Cardiac muscle cell (in vitro differentiated cells and primary cell): ENCODE measurements around the gene AXL. TPM values are rescaled to one million over a fixed set of nuclear protein-coding genes. Genes with fewer than 3 reads are reported as not detected.

Source experiments
- DNase-seq, 2 donors: peaks; one replicate each; pipeline versions ENCODE4 v3.0.0 to v3.0.0-alpha.2; 2010 to 2017; ENCODE audit warnings: low read depth in 1 of 2, low spot score in 1 of 2
- H3K27ac ChIP-seq: fragments of 200-600 bp; sonication (generic); 2 replicates; pipeline ENCODE4 v1.5.1; 2016
- H3K27me3 ChIP-seq: fragments of 200-600 bp; sonication (generic); 2 replicates; pipeline ENCODE4 v1.6.0; 2016; ENCODE audit warnings: control low read depth
- H3K36me3 ChIP-seq: fragments of 200-600 bp; sonication (generic); 2 replicates; pipeline ENCODE4 v1.5.1; 2016; ENCODE audit warnings: control low read depth
- H3K4me1 ChIP-seq: fragments of 200-600 bp; sonication (generic); 2 replicates; pipeline ENCODE4 v1.8.1; 2017; ENCODE audit warnings: low read depth, mild to moderate bottlenecking, mixed run types
- H3K4me3 ChIP-seq: fragments of 200-600 bp; sonication (generic); 2 replicates; pipeline ENCODE4 v1.5.1; 2016; ENCODE audit warnings: mild to moderate bottlenecking
- H3K9me3 ChIP-seq: fragments of 200-600 bp; sonication (generic); 2 replicates; pipeline ENCODE4 v1.5.1; 2017; ENCODE audit warnings: low read depth, mild to moderate bottlenecking, control low read depth
- polyA plus RNA-seq: library from polyadenylated mRNA; unstranded; fragments of >200 nt; fragmentation: Nextera tagmentation; extraction: Ambion mirVana; gene quantifications from 2 replicates; pipeline ENCODE4 v1.2.1, GENCODE V29; 2016
- total RNA-seq: library from RNA; depleted of rRNA; stranded (reverse); fragments of >200 nt; gene quantifications from 2 replicates; pipeline ENCODE4 v1.2.3, GENCODE V29; 2016
- TF ChIP-seq, protein P1 (sequence below): IDR thresholded peaks from 2 replicates; pipeline ENCODE4 v1.5.1; 2012; ENCODE audit warnings: low read depth, mild to moderate bottlenecking, low read length

AXL gene
- total and polyA plus RNA-seq, 2 experiments from 2014 or later = 16.6 to 62.7 TPM

DNA sequence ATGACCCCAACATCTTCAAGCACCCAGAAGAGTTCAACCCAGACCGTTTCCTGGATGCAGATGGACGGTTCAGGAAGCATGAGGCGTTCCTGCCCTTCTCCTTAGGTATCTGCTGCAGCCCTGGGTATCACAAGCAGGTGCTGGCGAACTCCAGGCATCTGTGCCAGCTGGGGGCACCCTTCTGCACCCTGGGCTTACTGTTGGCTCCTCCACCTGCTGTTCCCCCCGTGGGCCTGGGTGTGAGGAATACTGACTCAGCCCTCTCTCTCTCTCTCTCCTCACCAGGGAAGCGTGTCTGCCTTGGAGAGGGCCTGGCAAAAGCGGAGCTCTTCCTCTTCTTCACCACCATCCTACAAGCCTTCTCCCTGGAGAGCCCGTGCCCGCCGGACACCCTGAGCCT, 13.0 kb upstream of the AXL start:
- Histone ChIP-seq H3K4me1 (no peaks in the 10 kb centered on the region), H3K9me3 (no peaks in the 10 kb centered on the region), H3K4me3 (no peak overlapping the region), H3K36me3 (no peaks in the 10 kb centered on the region), H3K27me3 (no peaks in the 10 kb centered on the region), H3K27ac (no peak overlapping the region)
- TF ChIP-seq, protein P1, sequence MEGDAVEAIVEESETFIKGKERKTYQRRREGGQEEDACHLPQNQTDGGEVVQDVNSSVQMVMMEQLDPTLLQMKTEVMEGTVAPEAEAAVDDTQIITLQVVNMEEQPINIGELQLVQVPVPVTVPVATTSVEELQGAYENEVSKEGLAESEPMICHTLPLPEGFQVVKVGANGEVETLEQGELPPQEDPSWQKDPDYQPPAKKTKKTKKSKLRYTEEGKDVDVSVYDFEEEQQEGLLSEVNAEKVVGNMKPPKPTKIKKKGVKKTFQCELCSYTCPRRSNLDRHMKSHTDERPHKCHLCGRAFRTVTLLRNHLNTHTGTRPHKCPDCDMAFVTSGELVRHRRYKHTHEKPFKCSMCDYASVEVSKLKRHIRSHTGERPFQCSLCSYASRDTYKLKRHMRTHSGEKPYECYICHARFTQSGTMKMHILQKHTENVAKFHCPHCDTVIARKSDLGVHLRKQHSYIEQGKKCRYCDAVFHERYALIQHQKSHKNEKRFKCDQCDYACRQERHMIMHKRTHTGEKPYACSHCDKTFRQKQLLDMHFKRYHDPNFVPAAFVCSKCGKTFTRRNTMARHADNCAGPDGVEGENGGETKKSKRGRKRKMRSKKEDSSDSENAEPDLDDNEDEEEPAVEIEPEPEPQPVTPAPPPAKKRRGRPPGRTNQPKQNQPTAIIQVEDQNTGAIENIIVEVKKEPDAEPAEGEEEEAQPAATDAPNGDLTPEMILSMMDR = no peak
- no peak for DNase-seq

DNA sequence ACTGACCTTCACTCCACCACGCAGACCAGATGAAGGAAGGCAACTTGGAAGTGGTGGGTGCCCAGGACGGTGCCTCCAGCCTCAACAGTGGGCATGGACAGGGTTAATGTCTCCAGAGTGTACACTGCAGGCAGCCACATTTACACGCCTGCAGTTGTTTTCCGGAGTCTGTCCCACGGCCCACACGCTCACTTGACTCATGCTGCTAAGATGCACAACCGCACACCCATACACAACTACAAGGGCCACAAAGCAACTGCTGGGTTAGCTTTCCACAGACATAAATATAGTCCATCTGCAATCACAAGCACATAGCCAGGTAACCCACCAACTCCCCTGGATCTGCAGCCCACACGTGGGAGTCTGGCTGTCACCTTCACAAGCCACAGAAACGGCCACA, 12.6 kb upstream of the AXL start:
- Histone ChIP-seq H3K36me3 (no peaks in the 10 kb centered on the region), H3K4me1 (no peaks in the 10 kb centered on the region), H3K4me3 (no peak overlapping the region), H3K27me3 (no peaks in the 10 kb centered on the region), H3K27ac (no peak overlapping the region), H3K9me3 (no peaks in the 10 kb centered on the region)
- TF ChIP-seq, protein P1 = no peak
- no peak for DNase-seq

DNA sequence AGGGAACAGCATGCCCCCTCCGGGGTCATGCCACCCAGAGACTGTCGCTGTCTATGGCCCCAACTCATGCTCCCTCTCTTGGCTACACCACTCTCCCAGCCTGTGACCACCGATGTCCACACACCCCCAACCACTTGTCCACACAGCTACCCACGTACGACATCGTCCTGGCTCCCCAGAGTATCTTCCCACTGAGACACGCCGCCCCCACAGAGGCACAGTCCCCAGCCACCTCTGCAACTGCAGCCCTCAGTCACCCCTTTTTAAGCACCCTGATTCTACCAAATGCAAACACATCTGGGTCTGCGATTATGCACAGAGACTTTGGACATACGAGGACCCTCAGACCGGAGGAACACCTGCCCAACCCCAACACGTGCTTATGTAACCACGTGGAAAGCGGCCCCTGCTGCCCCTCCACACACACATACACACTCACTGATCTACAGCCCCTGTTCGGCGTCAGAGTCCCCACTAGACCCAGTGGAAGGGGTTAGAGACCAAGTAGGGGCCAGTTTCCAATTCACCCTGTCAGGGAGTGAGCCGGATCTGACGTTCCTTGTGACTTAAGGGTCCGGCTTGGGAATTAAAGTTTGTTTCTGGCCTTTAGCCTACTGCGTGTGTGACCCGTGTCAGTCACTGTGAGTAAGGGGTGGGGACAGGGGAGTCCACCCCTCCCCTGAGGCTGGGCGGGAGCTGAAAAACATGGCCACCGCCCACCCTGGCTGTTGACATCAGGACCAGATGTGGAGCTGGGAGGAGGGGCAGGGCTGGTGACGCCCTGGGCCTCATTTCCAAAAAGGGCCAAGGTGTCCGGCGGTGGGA, 11.9 kb upstream of the AXL start:
- Histone ChIP-seq H3K9me3 (no peaks in the 10 kb centered on the region), H3K4me3 (no peak overlapping the region), H3K36me3 (no peaks in the 10 kb centered on the region), H3K27ac (no peak overlapping the region), H3K4me1 (no peaks in the 10 kb centered on the region), H3K27me3 (no peaks in the 10 kb centered on the region)
- DNase-seq = peak in 1 of 2 donors; percentile 23
- TF ChIP-seq, protein P1 = no peak

DNA sequence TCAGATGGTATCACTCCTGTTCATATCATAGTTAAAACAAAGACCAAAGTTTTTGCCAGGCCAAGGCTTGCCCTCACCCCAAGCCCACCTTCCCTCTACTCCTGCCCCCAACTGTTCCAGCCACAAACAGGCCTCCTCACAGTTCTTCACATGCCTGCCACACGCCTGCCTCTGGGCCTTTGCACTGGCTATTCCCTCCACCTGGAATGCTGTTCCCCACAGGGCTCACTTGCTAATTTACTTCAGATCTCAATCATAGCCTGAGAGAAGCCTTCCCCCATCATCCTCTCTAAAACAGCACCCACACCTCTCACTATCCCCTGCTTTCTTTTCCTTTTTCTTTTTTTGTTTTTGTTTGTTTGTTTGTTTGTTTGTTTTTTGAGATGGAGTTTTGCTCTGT, 4.9 kb upstream of the AXL start:
- no peak overlapping the region for H3K4me3 ChIP-seq
- H3K36me3 ChIP-seq = no peaks in the 10 kb centered on the region
- H3K27ac ChIP-seq = no peak overlapping the region
- no peaks in the 10 kb centered on the region for H3K4me1 ChIP-seq
- no peak for DNase-seq
- TF ChIP-seq, protein P1 = no peak
- H3K27me3 ChIP-seq = no peaks in the 10 kb centered on the region
- H3K9me3 ChIP-seq = no peaks in the 10 kb centered on the region

DNA sequence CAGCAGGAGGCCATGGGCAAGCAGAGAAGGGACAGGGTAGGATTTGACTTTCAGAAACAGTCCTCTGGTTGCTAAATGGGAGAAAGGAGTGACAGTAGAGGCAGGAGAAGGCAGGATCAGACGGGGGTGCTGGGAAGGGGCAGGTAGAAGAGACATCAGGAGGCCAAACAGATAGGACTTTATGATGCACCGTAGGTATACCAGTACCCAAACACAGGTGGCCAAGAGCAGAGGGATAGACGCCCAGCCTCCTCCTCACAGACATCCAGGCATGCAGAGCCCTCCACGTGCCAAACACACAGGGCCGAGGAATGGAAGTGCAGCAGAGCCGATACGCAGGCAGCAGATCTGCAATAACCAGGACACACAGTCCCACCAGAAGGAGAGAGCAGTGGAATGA, 1.3 kb upstream of the AXL start:
- TF ChIP-seq, protein P1 = no peak
- Histone ChIP-seq H3K4me1 (peaks cover 4% of the 10 kb centered on the region), H3K36me3 (no peaks in the 10 kb centered on the region), H3K27ac (peak overlapping the region; percentile 87), H3K9me3 (no peaks in the 10 kb centered on the region), H3K4me3 (no peak overlapping the region), H3K27me3 (no peaks in the 10 kb centered on the region)
- DNase-seq = no peak
